Measurements from ENCODE around the gene AP1S3. TPM values are rescaled to one million over a fixed set of nuclear protein-coding genes. Genes with fewer than 3 reads are reported as not detected.

Gene AP1S3
- total RNA-seq, 1 donor from 2014 or later: 1.2 TPM

DNA sequence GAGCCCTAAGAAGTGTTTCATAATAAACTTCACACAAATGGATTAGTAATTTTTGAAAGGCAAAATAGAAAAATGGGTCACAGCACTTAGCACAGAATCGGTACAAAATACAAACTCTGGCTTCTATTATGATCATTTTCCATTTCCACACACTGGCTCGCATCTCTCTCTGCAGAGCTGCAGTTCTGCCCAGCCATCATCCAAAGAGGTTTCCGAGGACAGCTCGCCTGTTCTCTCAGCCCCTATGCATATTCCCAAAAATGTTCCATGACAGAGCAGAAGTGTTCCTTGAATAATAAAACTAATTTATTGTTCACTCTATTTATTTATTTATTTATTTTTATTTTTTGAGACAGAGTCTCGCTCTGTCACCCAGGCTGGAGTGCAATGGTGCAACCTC lies 115.6 kb downstream of the AP1S3 start:
- DNase-seq: no peak

DNA sequence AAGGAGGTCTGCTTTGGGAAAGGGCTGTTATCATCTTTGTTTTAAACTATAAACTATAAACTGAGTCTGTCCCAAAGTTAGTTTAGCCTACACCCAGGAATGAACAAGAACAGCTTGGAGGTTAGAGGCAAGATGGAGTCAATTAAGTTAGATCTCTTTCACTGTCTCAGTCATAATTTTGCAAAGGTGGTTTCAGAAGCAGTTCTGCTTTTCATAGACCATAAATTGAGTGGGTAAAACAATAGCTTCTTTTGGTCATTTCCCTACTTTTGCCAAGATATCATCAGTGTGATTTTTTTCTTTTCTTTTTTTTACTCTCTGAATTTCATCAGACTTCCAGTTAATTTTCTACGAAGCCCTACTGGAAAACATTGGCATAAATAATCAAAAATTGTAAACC lies 117.0 kb downstream of the AP1S3 start:
- DNase-seq: no peak

DNA sequence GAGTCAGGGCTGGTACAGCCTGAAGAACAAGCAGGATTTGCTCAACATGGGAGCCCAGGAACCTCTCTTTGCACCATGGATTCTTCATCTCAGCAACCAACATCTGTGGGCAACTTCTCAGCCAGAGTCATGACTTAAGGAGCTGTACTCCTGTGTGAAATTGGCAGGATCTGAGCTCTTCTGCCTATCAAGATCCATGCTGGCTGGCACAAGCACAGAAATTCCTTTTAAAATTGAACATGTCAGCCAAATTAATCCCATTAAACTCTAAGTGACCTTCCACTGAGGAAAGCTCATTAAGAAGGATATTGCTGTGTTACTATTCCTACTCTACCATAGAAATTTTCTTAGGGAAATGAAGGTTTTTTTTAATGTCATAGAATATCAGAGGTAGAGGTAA lies 124.7 kb downstream of the AP1S3 start:
- DNase-seq: no peak

GRCh38 chr2:223711596-223712326 lies 125.6 kb downstream of the AP1S3 start:
- DNase-seq: no peak

Other genes with a start within 250 kb of the AP1S3 start
- under 0.01 and 0.05 TPM in 2 replicates for gene SCG2, start 235.2 kb downstream of the AP1S3 start, total RNA-seq
- gene WDFY1, start 107.8 kb upstream of the AP1S3 start, total RNA-seq: 111 and 126 TPM in 2 replicates
- 38.6 and 42.0 TPM in 2 replicates for gene MRPL44, start 119.9 kb upstream of the AP1S3 start, total RNA-seq
- 2.3 and 5.1 TPM in 2 replicates for gene SERPINE2, start 201.7 kb upstream of the AP1S3 start, total RNA-seq